ENCODE measurements around the gene E2F4. TPM values are rescaled to one million over a fixed set of nuclear protein-coding genes. Genes with fewer than 3 reads are reported as not detected.
A peak's percentile ranks its signal among the peaks of the same experiment; 100 is the strongest.

E2F4 gene
- polyA plus RNA-seq, 1 experiment, result 83.2 TPM

- POLR2A ChIA-PET, result no interaction called here
- CTCF ChIA-PET, result interaction anchor here (1.0 to 5.1 kb wide), 2 partner anchors 12 to 208 kb away, joined by 3 to 34 read pairs; no protein-coding TSS in a partner anchor
- Histone ChIP-seq H3K4me3 (ENCODE audit: low read depth, low read length) (no peak overlapping the region), H3K27me3 (ENCODE audit: control insufficient read depth, insufficient read depth, low read length) (peaks cover 18% of the 10 kb centered on the region), H3K36me3 (ENCODE audit: control insufficient read depth, insufficient read depth, low read length) (no peaks in the 10 kb centered on the region)
- TF ChIP-seq CTCF (IDR thresholded peaks at IDR 0.05; ENCODE audit: insufficient read depth, low read depth, low read length), result no peak
- DNase-seq (ENCODE audit: low read depth), result no peak
Measured at GRCh38 chr16:67166598-67167168, 25.3 kb upstream of the E2F4 start.

- no peak for DNase-seq (ENCODE audit: low read depth)
- TF ChIP-seq CTCF (IDR thresholded peaks at IDR 0.05; ENCODE audit: insufficient read depth, low read depth, low read length), result no peak
- CTCF ChIA-PET, result interaction anchor here (1.0 to 5.1 kb wide), 3 partner anchors 13 to 192 kb away, joined by 3 to 34 read pairs (median 8); no protein-coding TSS in a partner anchor
- Histone ChIP-seq H3K36me3 (ENCODE audit: control insufficient read depth, insufficient read depth, low read length) (no peaks in the 10 kb centered on the region), H3K27me3 (ENCODE audit: control insufficient read depth, insufficient read depth, low read length) (peaks cover 18% of the 10 kb centered on the region), H3K4me3 (ENCODE audit: low read depth, low read length) (no peak overlapping the region)
- POLR2A ChIA-PET, result no interaction called here
Measured at GRCh38 chr16:67167588-67167987, 24.4 kb upstream of the E2F4 start.

- POLR2A ChIA-PET, result no interaction called here
- no peak for TF ChIP-seq CTCF (IDR thresholded peaks at IDR 0.05; ENCODE audit: insufficient read depth, low read depth, low read length)
- CTCF ChIA-PET, result interaction anchor here (0.7 to 5.1 kb wide), 5 partner anchors 10 to 71 kb away, joined by 3 to 34 read pairs (median 4); partner anchors contain the start of genes FBXL8 and TRADD
- no peaks in the 10 kb centered on the region for H3K36me3 ChIP-seq (ENCODE audit: control insufficient read depth, insufficient read depth, low read length)
- peaks cover 16% of the 10 kb centered on the region for H3K27me3 ChIP-seq (ENCODE audit: control insufficient read depth, insufficient read depth, low read length)
- DNase-seq (ENCODE audit: low read depth), result no peak
- H3K4me3 ChIP-seq (ENCODE audit: low read depth, low read length), result no peak overlapping the region
Measured at GRCh38 chr16:67169011-67169451, 22.9 kb upstream of the E2F4 start.

- H3K27me3 ChIP-seq (ENCODE audit: control insufficient read depth, insufficient read depth, low read length), result peaks cover 15% of the 10 kb centered on the region
- DNase-seq (ENCODE audit: low read depth), result no peak
- no peaks in the 10 kb centered on the region for H3K36me3 ChIP-seq (ENCODE audit: control insufficient read depth, insufficient read depth, low read length)
- CTCF ChIA-PET, result interaction anchor here (0.6 to 5.1 kb wide), 11 partner anchors 9 to 1510 kb away, joined by 3 to 34 read pairs (median 4); partner anchors contain the start of gene B3GNT9
- POLR2A ChIA-PET, result interaction anchor here (1.4 kb wide), 1 partner anchor 9 kb away, joined by 3 read pairs; no protein-coding TSS in a partner anchor
- peak overlapping the region; percentile 37 for H3K4me3 ChIP-seq (ENCODE audit: low read depth, low read length)
- TF ChIP-seq CTCF (IDR thresholded peaks at IDR 0.05; ENCODE audit: insufficient read depth, low read depth, low read length), result peak; percentile 69
Measured at GRCh38 chr16:67169642-67170167, 22.2 kb upstream of the E2F4 start.

- Histone ChIP-seq H3K27me3 (ENCODE audit: control insufficient read depth, insufficient read depth, low read length) (peaks cover 10% of the 10 kb centered on the region), H3K36me3 (ENCODE audit: control insufficient read depth, insufficient read depth, low read length) (no peaks in the 10 kb centered on the region), H3K4me3 (ENCODE audit: low read depth, low read length) (peak within 1 kb of the TSS; percentile 37)
- no peak for TF ChIP-seq CTCF (IDR thresholded peaks at IDR 0.05; ENCODE audit: insufficient read depth, low read depth, low read length)
- ChIA-PET POLR2A (interaction anchor here (0.6 to 1.4 kb wide), 2 partner anchors 9 to 77 kb away, joined by 3 read pairs; no protein-coding TSS in a partner anchor), CTCF (interaction anchor here (0.6 to 5.1 kb wide), 10 partner anchors 9 to 1510 kb away, joined by 3 to 34 read pairs (median 4); partner anchors contain the start of gene B3GNT9)
- DNase-seq (ENCODE audit: low read depth), result no peak
Measured at GRCh38 chr16:67170168-67170948, 21.6 kb upstream of the E2F4 start, which contains the start of gene NOL3. NOL3 (plus strand) TSS chr16:67170538.
